HepG2 (cell line): ENCODE results near the gene PEAK3. TPM values are rescaled to one million over a fixed set of nuclear protein-coding genes. Genes with fewer than 3 reads are reported as not detected.
A peak's percentile ranks its signal among the peaks of the same experiment; 100 is the strongest.

ENCODE experiments used
- ARNT ChIP-seq: fragments of 450-650 bp; IDR thresholded peaks from 2 replicates; pipeline ENCODE4 v1.6.1; 2017
- BRD4 ChIP-seq: sonication (generic); formaldehyde crosslinking; IDR thresholded peaks from 2 replicates; pipeline ENCODE4 v1.4.0; 2020; ENCODE audit warnings: missing genetic modification reagents
- FOSL1 ChIP-seq: sonication (generic); formaldehyde crosslinking; IDR thresholded peaks from 2 replicates; pipeline ENCODE4 v1.9.0; 2021; ENCODE audit warnings: missing genetic modification reagents, borderline replicate concordance
- FOXP1 ChIP-seq, 2 experiments: fragments of 450-650 bp in 1 of 2; IDR thresholded peaks; 2 replicates each; pipeline ENCODE4 v1.6.1; 2017 to 2018; ENCODE audit warnings: antibody characterized with exemption in 1 of 2
- GABPA ChIP-seq, 2 experiments: IDR thresholded peaks; 2 replicates each; pipeline ENCODE4 v1.6.1; 2011 to 2016; ENCODE audit warnings: low read depth in 2 of 2, low read length in 1 of 2, missing biosample characterization in 1 of 2, missing genetic modification characterization in 1 of 2
- GTF3A ChIP-seq: sonication (generic); formaldehyde crosslinking; conservative IDR thresholded peaks from 2 replicates; pipeline ENCODE4 v1.4.0; 2020; ENCODE audit warnings: mild to moderate bottlenecking, missing genetic modification reagents
- KLF11 ChIP-seq: IDR thresholded peaks from 2 replicates; pipeline ENCODE4 v1.6.1; 2016; ENCODE audit warnings: missing compliant biosample characterization
- NBN ChIP-seq: fragments of 450-650 bp; conservative IDR thresholded peaks from 2 replicates; pipeline ENCODE4 v1.6.1; 2017
- PAWR ChIP-seq: sonication (generic); formaldehyde crosslinking; IDR thresholded peaks from 2 replicates; pipeline ENCODE4 v1.4.0; 2020; ENCODE audit warnings: missing genetic modification reagents, mild to moderate bottlenecking, borderline replicate concordance
- SNRNP70 ChIP-seq: fragments of 200-400 bp; formaldehyde crosslinking; IDR thresholded peaks from 2 replicates; pipeline ENCODE4 v1.6.1; 2017; ENCODE audit warnings: mild to moderate bottlenecking, low read depth, low read length, moderate library complexity
- TARDBP ChIP-seq: sonication (generic); formaldehyde crosslinking; IDR thresholded peaks from 2 replicates; pipeline ENCODE4 v1.8.0; 2022; ENCODE audit warnings: mild to moderate bottlenecking, missing genetic modification reagents
- THAP11 ChIP-seq: IDR thresholded peaks from 2 replicates; pipeline ENCODE4 v1.6.1; 2016; ENCODE audit warnings: missing biosample characterization, missing genetic modification reagents
- U2AF2 ChIP-seq: fragments of 200-400 bp; formaldehyde crosslinking; IDR thresholded peaks from 2 replicates; pipeline ENCODE4 v1.6.1; 2017; ENCODE audit warnings: low read depth, mild to moderate bottlenecking, low read length
- ZBTB20 ChIP-seq: sonication (generic); formaldehyde crosslinking; IDR thresholded peaks from 2 replicates; pipeline ENCODE4 v1.8.1; 2023; ENCODE audit warnings: missing genetic modification reagents, low read depth, mild to moderate bottlenecking, borderline replicate concordance
- ZBTB7A ChIP-seq: sonication (generic); formaldehyde crosslinking; IDR thresholded peaks from 2 replicates; pipeline ENCODE4 v1.8.0; 2022; ENCODE audit warnings: mild to moderate bottlenecking, missing genetic modification reagents
- ZNF264 ChIP-seq: sonication (generic); formaldehyde crosslinking; IDR thresholded peaks from 2 replicates; pipeline ENCODE4 v1.4.0; 2020; ENCODE audit warnings: missing genetic modification reagents
- ZNF549 ChIP-seq: sonication (generic); formaldehyde crosslinking; IDR thresholded peaks from 2 replicates; pipeline ENCODE4 v1.5.0; 2020; ENCODE audit warnings: missing genetic modification reagents
- ZNF605 ChIP-seq: sonication (generic); formaldehyde crosslinking; IDR thresholded peaks from 2 replicates; pipeline ENCODE4 v1.8.0; 2022; ENCODE audit warnings: mild to moderate bottlenecking, missing genetic modification reagents
- ZNF7 ChIP-seq: IDR thresholded peaks from 2 replicates; pipeline ENCODE4 v1.6.1; 2016; ENCODE audit warnings: missing biosample characterization, missing genetic modification reagents
- ZNF724P ChIP-seq: sonication (generic); formaldehyde crosslinking; IDR thresholded peaks from 2 replicates; pipeline ENCODE4 v1.8.0; 2022; ENCODE audit warnings: missing genetic modification reagents, borderline replicate concordance
- ZSCAN21 ChIP-seq: sonication (generic); formaldehyde crosslinking; IDR thresholded peaks from 2 replicates; pipeline ENCODE4 v1.8.0; 2022; ENCODE audit warnings: mild to moderate bottlenecking, missing genetic modification reagents, moderate library complexity, borderline replicate concordance
- polyA plus RNA-seq, 8 experiments: library from polyadenylated mRNA; depleted of rRNA in 3 of 8; stranded (reverse) in 7 of 8; unstranded in 1 of 8; fragments of >200 nt; fragmentation: Illumina TruSeq in 4 of 8; extraction: Trizol in 4 of 8; gene quantifications; 2 replicates each; pipeline versions ENCODE4 v1.2.1 to v1.2.3, GENCODE V29; 2011 to 2016; ENCODE audit warnings: low read depth in 4 of 8, missing spikeins in 1 of 8, mixed read lengths in 1 of 8; ENCODE audit not compliant: insufficient read depth in 1 of 8
- total RNA-seq, 5 experiments: library from RNA; depleted of rRNA; stranded (reverse); fragments of >200 nt; fragmentation: Illumina TruSeq; extraction: Trizol; gene quantifications; 2 replicates each; pipeline ENCODE4 v1.2.3, GENCODE V29; 2016; ENCODE audit warnings: low read depth in 1 of 5
- TF ChIP-seq, protein P1 (sequence below): sonication (generic); formaldehyde crosslinking; conservative IDR thresholded peaks from 2 replicates; pipeline ENCODE4 v1.4.0; 2020; ENCODE audit warnings: missing genetic modification reagents
- TF ChIP-seq, protein P2 (sequence below): sonication (generic); formaldehyde crosslinking; IDR thresholded peaks from 2 replicates; pipeline ENCODE4 v1.5.0; 2020; ENCODE audit warnings: missing genetic modification reagents, mild to moderate bottlenecking, borderline replicate concordance
- TF ChIP-seq, protein P3 (sequence below): sonication (generic); formaldehyde crosslinking; IDR thresholded peaks from 2 replicates; pipeline ENCODE4 v1.5.1; 2020; ENCODE audit warnings: missing genetic modification reagents, mild to moderate bottlenecking, borderline replicate concordance
- TF ChIP-seq, protein P4 (sequence below): IDR thresholded peaks from 2 replicates; pipeline ENCODE4 v1.6.1; 2016; ENCODE audit warnings: missing genetic modification reagents, missing compliant biosample characterization
- TF ChIP-seq, protein P5 (sequence below): sonication (generic); formaldehyde crosslinking; IDR thresholded peaks from 2 replicates; pipeline ENCODE4 v1.8.0; 2022; ENCODE audit warnings: missing genetic modification reagents, low read depth, mild to moderate bottlenecking, borderline replicate concordance
- TF ChIP-seq, protein P6 (sequence below): IDR thresholded peaks from 2 replicates; pipeline ENCODE4 v1.6.1; 2012; ENCODE audit warnings: inconsistent platforms

PEAK3 gene
- total and polyA plus RNA-seq, 2 of the 13 experiments (the other 11 are each of a cell fraction or from before 2014, with no cell fraction given): not detected

DNA sequence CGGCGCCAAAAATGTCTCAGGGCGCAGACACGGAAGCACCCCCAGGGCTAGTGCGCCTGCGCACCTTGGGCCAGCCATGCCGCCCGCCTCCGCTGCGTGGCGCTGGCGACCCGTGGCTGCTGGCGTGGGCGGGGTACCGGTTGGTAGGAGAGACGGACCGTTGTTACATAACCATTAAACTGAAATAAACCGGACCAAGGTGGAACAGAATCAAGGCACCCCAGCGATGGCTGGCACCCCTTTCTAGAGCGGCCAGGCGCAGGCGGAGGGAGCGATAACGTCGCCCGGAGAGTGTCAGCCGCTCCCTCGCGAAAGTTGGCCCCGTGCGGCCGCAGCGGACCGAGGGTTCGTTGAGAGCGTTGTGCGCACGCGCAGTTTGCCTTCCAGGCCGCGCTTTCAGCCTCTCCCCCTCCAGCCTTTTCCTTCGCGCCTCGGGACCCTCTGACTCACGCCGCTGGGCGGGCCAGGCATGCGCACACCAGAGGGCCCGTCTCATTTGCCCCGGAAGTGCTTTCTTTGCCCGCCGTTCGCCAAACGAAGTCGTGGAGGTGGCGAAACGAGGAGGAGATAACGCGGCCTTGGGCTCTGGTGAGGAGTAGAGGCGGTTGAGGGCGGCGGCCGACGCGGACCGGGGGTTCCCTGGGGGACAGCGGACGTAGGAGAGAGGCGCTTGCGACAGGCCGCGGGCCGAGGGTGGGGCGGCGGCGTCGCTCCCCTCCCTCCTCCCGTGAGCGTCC lies 45.5 kb downstream of the PEAK3 start, which contains the start of the genes PLEKHJ1 and SF3A2 (continued):
- TF ChIP-seq ZBTB20 (CRISPR knock-in tag): peak; percentile 96
- TF ChIP-seq, protein P1, sequence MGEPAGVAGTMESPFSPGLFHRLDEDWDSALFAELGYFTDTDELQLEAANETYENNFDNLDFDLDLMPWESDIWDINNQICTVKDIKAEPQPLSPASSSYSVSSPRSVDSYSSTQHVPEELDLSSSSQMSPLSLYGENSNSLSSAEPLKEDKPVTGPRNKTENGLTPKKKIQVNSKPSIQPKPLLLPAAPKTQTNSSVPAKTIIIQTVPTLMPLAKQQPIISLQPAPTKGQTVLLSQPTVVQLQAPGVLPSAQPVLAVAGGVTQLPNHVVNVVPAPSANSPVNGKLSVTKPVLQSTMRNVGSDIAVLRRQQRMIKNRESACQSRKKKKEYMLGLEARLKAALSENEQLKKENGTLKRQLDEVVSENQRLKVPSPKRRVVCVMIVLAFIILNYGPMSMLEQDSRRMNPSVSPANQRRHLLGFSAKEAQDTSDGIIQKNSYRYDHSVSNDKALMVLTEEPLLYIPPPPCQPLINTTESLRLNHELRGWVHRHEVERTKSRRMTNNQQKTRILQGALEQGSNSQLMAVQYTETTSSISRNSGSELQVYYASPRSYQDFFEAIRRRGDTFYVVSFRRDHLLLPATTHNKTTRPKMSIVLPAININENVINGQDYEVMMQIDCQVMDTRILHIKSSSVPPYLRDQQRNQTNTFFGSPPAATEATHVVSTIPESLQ (CRISPR knock-in tag): peak; percentile 71; the same call in 1 of the 2 replicates
- TF ChIP-seq ARNT: no peak
- TF ChIP-seq FOXP1 (IDR thresholded peaks at IDR 0.05): no peak
- TF ChIP-seq FOXP1 (CRISPR knock-in tag; IDR thresholded peaks at IDR 0.05): no peak
- no peak for TF ChIP-seq SNRNP70
- peak; percentile 52; the same call in 1 of the 2 replicates for TF ChIP-seq ZNF264 (CRISPR knock-in tag)
- TF ChIP-seq BRD4: peak; percentile 20; the same call in 1 of the 2 replicates
- no peak for TF ChIP-seq GTF3A (CRISPR knock-in tag)
- peak; percentile 92 for TF ChIP-seq THAP11 (CRISPR knock-in tag)
- TF ChIP-seq, protein P2, sequence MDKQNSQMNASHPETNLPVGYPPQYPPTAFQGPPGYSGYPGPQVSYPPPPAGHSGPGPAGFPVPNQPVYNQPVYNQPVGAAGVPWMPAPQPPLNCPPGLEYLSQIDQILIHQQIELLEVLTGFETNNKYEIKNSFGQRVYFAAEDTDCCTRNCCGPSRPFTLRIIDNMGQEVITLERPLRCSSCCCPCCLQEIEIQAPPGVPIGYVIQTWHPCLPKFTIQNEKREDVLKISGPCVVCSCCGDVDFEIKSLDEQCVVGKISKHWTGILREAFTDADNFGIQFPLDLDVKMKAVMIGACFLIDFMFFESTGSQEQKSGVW: no peak; the same call in 1 of the 2 replicates
- peak; percentile 96 for TF ChIP-seq ZNF724P
- TF ChIP-seq PAWR (CRISPR knock-in tag): 0 out of 2 replicates have a peak, but pooled peaks have one; percentile 30
- TF ChIP-seq FOSL1 (CRISPR knock-in tag): peak; percentile 81
- TF ChIP-seq NBN: no peak
- TF ChIP-seq TARDBP (CRISPR knock-in tag): peak; percentile 90
- 0 out of 2 replicates have a peak, but pooled peaks have one; percentile 36 for TF ChIP-seq ZNF7 (CRISPR knock-in tag)
- peak; percentile 84 for TF ChIP-seq GABPA (IDR thresholded peaks at IDR 0.05; ENCODE audit: low read depth, low read length)
- peak; percentile 95 for TF ChIP-seq GABPA (CRISPR knock-in tag; IDR thresholded peaks at IDR 0.05; ENCODE audit: low read depth)
- TF ChIP-seq, protein P3, sequence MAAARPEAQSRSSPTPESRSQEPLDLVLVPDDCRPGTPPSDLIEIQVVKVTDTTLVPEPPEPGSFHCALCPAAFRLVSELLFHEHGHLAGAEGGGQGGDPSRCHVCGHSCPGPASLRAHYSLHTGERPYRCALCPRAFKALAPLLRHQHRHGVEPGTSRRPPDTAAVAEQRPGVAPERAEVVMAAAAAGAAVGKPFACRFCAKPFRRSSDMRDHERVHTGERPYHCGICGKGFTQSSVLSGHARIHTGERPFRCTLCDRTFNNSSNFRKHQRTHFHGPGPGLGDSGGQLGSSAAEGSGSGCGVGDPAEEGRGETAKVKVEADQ (CRISPR knock-in tag): peak; percentile 74; the same call in 1 of the 2 replicates
- peak; percentile 99 for TF ChIP-seq ZNF605 (CRISPR knock-in tag)
- no peak for TF ChIP-seq ZNF549 (CRISPR knock-in tag)
- peak; percentile 95 for TF ChIP-seq KLF11 (CRISPR knock-in tag)
- TF ChIP-seq, protein P4, sequence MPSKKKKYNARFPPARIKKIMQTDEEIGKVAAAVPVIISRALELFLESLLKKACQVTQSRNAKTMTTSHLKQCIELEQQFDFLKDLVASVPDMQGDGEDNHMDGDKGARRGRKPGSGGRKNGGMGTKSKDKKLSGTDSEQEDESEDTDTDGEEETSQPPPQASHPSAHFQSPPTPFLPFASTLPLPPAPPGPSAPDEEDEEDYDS (CRISPR knock-in tag): peak; percentile 88
- TF ChIP-seq, protein P5, sequence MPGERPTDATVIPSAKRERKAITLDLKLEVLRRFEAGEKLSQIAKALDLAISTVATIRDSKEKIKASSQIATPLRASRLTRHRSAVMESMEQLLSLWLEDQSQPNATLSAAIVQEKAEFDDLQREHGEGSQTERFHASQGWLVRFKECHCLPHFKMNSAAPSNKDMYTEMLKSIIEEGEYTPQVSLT (CRISPR knock-in tag): peak; percentile 92
- TF ChIP-seq, protein P6, sequence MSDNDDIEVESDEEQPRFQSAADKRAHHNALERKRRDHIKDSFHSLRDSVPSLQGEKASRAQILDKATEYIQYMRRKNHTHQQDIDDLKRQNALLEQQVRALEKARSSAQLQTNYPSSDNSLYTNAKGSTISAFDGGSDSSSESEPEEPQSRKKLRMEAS: peak; percentile 99
- peak; percentile 87 for TF ChIP-seq ZSCAN21 (CRISPR knock-in tag)
- TF ChIP-seq U2AF2: no peak
- peak; percentile 97 for TF ChIP-seq ZBTB7A (CRISPR knock-in tag)
